Type B pancreatic cell (in vitro differentiated cells): ENCODE data around the gene RAD51B. TPM values are rescaled to one million over a fixed set of nuclear protein-coding genes. Genes with fewer than 3 reads are reported as not detected.

Source experiments
- DNase-seq: peaks from one replicate; pipeline ENCODE4 v3.0.0; 2021; ENCODE audit warnings: mixed read lengths; ENCODE audit not compliant: unreplicated experiment; ENCODE audit errors: extremely low spot score
- H3K27ac Mint-ChIP-seq: 2 replicates; pipeline ENCODE4 v1.8.0; 2021; ENCODE audit warnings: mild to moderate bottlenecking, mixed read lengths
- H3K27me3 Mint-ChIP-seq: 2 replicates; pipeline ENCODE4 v1.8.0; 2021; ENCODE audit warnings: mixed read lengths
- H3K36me3 Mint-ChIP-seq: 2 replicates; pipeline ENCODE4 v1.8.0; 2021; ENCODE audit warnings: mixed read lengths
- H3K4me1 Mint-ChIP-seq: one replicate; pipeline ENCODE4 v1.8.0; 2021; ENCODE audit warnings: mixed read lengths; ENCODE audit not compliant: unreplicated experiment
- H3K4me3 Mint-ChIP-seq: 2 replicates; pipeline ENCODE4 v1.8.0; 2021; ENCODE audit warnings: mild to moderate bottlenecking, mixed read lengths
- H3K9me3 Mint-ChIP-seq: 2 replicates; pipeline ENCODE4 v1.8.0; 2021; ENCODE audit warnings: mixed read lengths
- total RNA-seq: library from RNA; stranded (reverse); gene quantifications from 2 replicates; pipeline ENCODE4 v1.2.1, GENCODE V29; 2021; ENCODE audit warnings: low replicate concordance
- TF ChIP-seq, protein P1 (sequence below): fragments of 200-600 bp; sonication (generic); conservative IDR thresholded peaks from 2 replicates; pipeline ENCODE4 v1.5.0; 2021; ENCODE audit warnings: antibody characterized with exemption, mild to moderate bottlenecking

The RAD51B gene
- total RNA-seq, 1 donor from 2014 or later: 27.3 TPM

DNA sequence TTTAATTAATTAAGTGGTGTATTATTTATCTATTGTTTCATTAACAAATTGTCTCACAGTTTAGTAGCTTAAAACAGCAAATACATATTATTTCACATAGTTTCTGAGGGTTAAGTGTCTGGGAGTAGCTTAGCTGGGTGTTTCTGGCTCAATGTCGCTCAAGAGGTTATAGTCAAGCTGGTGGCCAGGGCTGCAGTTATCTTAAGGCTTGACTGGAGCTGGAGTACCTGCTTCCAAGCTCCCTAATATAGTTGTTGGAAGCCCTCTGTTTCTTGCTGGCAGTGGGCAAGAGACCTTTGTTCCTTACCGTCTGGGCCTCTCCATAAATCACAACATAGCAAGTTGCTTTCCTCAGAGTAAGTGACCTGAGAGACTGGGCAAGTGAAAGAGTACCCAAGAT lies 66.6 kb downstream of the RAD51B start:
- TF ChIP-seq, protein P1, sequence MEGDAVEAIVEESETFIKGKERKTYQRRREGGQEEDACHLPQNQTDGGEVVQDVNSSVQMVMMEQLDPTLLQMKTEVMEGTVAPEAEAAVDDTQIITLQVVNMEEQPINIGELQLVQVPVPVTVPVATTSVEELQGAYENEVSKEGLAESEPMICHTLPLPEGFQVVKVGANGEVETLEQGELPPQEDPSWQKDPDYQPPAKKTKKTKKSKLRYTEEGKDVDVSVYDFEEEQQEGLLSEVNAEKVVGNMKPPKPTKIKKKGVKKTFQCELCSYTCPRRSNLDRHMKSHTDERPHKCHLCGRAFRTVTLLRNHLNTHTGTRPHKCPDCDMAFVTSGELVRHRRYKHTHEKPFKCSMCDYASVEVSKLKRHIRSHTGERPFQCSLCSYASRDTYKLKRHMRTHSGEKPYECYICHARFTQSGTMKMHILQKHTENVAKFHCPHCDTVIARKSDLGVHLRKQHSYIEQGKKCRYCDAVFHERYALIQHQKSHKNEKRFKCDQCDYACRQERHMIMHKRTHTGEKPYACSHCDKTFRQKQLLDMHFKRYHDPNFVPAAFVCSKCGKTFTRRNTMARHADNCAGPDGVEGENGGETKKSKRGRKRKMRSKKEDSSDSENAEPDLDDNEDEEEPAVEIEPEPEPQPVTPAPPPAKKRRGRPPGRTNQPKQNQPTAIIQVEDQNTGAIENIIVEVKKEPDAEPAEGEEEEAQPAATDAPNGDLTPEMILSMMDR: no peak
- no peaks in the 10 kb centered on the region for H3K36me3 Mint-ChIP-seq
- no peaks in the 10 kb centered on the region for H3K27me3 Mint-ChIP-seq
- H3K27ac Mint-ChIP-seq: no peak overlapping the region
- H3K9me3 Mint-ChIP-seq: peaks cover 4% of the 10 kb centered on the region
- DNase-seq: no peak
- peaks cover 31% of the 10 kb centered on the region for H3K4me1 Mint-ChIP-seq
- no peak overlapping the region for H3K4me3 Mint-ChIP-seq

DNA sequence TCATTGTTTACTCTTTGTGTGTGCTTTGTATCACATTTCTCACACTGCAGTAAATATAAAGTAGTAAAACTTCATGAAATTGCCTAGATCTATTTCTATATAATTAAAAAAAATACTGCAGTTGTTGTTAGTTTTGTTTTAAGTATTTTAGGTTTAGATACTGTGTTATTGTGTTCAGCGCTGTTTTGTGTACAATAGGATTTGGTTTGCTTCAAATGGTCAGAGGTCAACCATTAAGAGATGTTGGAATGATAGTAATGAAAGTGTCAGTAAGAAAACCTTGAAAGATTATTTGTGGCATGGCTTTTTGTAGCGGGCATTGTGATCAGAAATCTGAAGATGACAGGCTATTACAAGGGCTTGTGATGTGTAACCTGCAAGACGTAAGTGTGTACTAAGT lies 67.9 kb downstream of the RAD51B start:
- H3K36me3 Mint-ChIP-seq: no peaks in the 10 kb centered on the region
- peaks cover 31% of the 10 kb centered on the region for H3K4me1 Mint-ChIP-seq
- H3K4me3 Mint-ChIP-seq: no peak overlapping the region
- DNase-seq: no peak
- H3K27me3 Mint-ChIP-seq: no peaks in the 10 kb centered on the region
- H3K27ac Mint-ChIP-seq: no peak overlapping the region
- TF ChIP-seq, protein P1: no peak
- H3K9me3 Mint-ChIP-seq: peaks cover 4% of the 10 kb centered on the region

DNA sequence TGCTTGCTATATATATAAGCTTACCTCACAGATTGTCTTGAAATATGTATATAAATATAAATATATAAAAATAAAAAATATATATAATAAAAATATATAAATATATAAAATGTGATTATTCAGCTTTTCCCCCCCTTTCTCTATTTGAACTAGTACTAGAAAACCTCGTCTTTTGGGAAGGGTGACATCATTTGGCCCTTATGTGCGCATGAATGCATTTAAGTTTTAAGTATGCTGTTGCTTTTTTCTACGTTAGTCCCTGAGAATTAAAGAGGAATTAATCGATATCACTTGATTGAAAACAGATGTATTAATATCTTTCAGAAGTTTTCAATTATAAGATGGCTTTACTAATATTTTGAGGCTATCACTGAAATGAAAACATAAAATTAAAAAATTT lies 69.9 kb downstream of the RAD51B start:
- Mint-ChIP-seq H3K36me3 (no peaks in the 10 kb centered on the region), H3K9me3 (no peaks in the 10 kb centered on the region), H3K27me3 (no peaks in the 10 kb centered on the region), H3K27ac (no peak overlapping the region), H3K4me1 (peaks cover 25% of the 10 kb centered on the region), H3K4me3 (no peak overlapping the region)
- no peak for DNase-seq
- TF ChIP-seq, protein P1: no peak

DNA sequence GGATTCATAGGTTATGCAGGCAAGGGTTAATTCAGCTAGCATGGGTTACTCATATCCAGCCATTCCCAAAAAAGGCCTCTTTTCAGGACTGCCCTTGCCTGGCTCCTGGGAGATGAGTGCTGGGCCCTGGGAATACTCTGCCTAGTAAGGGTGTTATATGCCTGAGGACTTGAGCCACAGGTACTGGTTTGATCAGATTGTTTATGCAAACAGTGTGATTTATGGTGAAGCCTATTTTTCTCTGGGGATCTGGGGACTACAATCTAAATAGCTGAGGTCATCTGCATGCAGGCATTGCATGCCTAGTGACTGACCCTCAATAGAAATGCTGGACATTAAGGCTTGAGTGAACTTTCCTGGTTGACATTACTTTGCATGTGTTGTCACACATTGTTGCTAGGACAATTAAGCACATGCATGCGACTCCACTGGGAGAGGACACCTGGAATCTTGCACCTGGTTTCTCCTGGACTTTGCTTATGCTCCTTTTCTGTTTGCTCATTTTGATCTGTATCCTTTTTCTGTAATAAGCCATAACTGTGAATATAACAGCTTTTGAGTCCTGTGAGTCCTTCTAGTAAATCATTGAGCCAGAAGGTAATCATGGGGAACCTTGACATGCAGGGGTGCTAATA lies 73.0 kb downstream of the RAD51B start:
- Mint-ChIP-seq H3K4me3 (no peak overlapping the region), H3K36me3 (no peaks in the 10 kb centered on the region), H3K27me3 (no peaks in the 10 kb centered on the region), H3K4me1 (peaks cover 13% of the 10 kb centered on the region), H3K9me3 (no peaks in the 10 kb centered on the region), H3K27ac (no peak overlapping the region)
- TF ChIP-seq, protein P1: no peak
- no peak for DNase-seq

DNA sequence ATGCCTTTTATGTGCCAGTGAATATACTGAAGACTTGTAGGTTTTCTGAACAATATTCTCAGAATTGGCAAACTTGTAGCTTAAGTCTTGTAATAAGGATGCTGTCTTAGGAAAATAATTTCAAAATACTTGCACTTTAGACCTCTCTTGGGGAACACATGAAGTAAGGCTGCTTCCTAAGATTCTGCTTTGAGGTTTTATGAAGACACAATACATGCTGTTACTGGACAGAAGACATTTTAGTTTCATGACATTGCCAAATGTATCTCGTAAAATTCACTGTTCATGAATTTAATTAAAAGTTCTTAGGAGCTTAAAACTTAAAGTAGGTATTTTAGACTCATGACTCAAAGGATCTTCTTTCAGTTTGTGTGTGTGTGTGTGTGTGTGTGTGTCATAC lies 80.7 kb downstream of the RAD51B start:
- Mint-ChIP-seq H3K4me1 (no peaks in the 10 kb centered on the region), H3K36me3 (peaks cover 10% of the 10 kb centered on the region), H3K27me3 (no peaks in the 10 kb centered on the region), H3K27ac (no peak overlapping the region), H3K4me3 (no peak overlapping the region), H3K9me3 (peaks cover 4% of the 10 kb centered on the region)
- TF ChIP-seq, protein P1: no peak
- no peak for DNase-seq
